MCF 10A (cell line): ENCODE data around the gene IDI1. TPM values are rescaled to one million over a fixed set of nuclear protein-coding genes. Genes with fewer than 3 reads are reported as not detected.
A peak's percentile ranks its signal among the peaks of the same experiment; 100 is the strongest.

ENCODE experiments used
- BruUV-seq: library from RNA; stranded (reverse); fragments of 400-500 nt; replicated peaks from 2 replicates; lab custom pipeline; 2021; lab: Mats Ljungman, UMichigan
- CTCF ChIA-PET: fragments of 300-600 bp; sonication (Branson Sonifier 250); formaldehyde crosslinking; extraction: SDS; loops from one replicate; lab custom pipeline; 2021; ENCODE audit warnings: antibody characterized with exemption, inconsistent platforms; lab: Yijun Ruan, JAX
- POLR2A ChIA-PET: fragments of 300-600, 350-650 bp; sonication (Branson Sonifier 250); formaldehyde crosslinking; extraction: SDS; loops from one replicate; lab custom pipeline; 2020; ENCODE audit warnings: antibody characterized with exemption, inconsistent platforms; lab: Yijun Ruan, JAX
- DNase-seq: peaks from one replicate; pipeline ENCODE4 v3.0.0-alpha.2; 2018; ENCODE audit not compliant: unreplicated experiment
- H3K27ac Mint-ChIP-seq: one replicate; pipeline ENCODE4 v1.8.0; 2022; ENCODE audit warnings: mild to moderate bottlenecking, low read depth, mixed read lengths; ENCODE audit not compliant: unreplicated experiment
- H3K27me3 Mint-ChIP-seq: one replicate; pipeline ENCODE4 v1.8.0; 2022; ENCODE audit warnings: mixed read lengths; ENCODE audit not compliant: insufficient read depth, unreplicated experiment
- H3K36me3 Mint-ChIP-seq: one replicate; pipeline ENCODE4 v1.8.0; 2022; ENCODE audit warnings: mild to moderate bottlenecking, moderate library complexity, mixed read lengths; ENCODE audit not compliant: insufficient read depth, unreplicated experiment
- H3K4me1 Mint-ChIP-seq: one replicate; pipeline ENCODE4 v1.8.0; 2022; ENCODE audit warnings: mixed read lengths; ENCODE audit not compliant: insufficient read depth, unreplicated experiment
- H3K4me3 Mint-ChIP-seq: one replicate; pipeline ENCODE4 v1.8.0; 2022; ENCODE audit warnings: mild to moderate bottlenecking, moderate library complexity, mixed read lengths; ENCODE audit not compliant: unreplicated experiment
- H3K9me3 Mint-ChIP-seq: one replicate; pipeline ENCODE4 v1.8.0; 2022; ENCODE audit warnings: mixed read lengths; ENCODE audit not compliant: unreplicated experiment
- CTCF ChIP-seq: fragments of 200-600 bp; IDR thresholded peaks from one replicate; pipeline ENCODE4 v1.8.0; 2022; ENCODE audit warnings: antibody characterized with exemption, mild to moderate bottlenecking; ENCODE audit not compliant: unreplicated experiment
- intact Hi-C: fragments of 100-400 bp; cut with micrococcal nuclease; formaldehyde crosslinking; loops from 2 replicates; pipeline ENCODE4 v1.14.1; 2022
- total RNA-seq: library from RNA; stranded (reverse); gene quantifications from 2 replicates; pipeline ENCODE4 v1.2.3, GENCODE V29; 2022

IDI1 gene
- total RNA-seq, 1 experiment from 2014 or later = 25.1 TPM

DNA sequence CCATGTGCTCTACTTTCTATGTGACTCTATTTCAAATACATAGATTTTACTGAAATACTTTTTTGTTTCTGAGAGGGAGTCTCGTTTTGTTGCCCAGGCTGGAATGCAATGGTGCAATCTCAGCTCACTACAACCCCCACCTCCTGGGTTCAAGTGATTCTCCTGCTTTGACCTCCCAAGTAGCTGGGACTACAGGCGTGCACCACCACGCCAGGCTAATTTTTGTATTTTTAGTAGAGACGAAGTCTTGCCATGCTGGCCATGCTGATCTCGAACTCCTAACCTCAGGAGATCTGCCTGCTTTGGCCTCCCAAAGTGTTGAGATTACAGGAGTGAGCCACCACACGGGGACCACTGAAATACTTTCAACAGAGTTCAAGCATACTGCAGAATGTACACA lies 3.5 kb downstream of the IDI1 start:
- intact Hi-C loops = no loop called here
- ChIA-PET CTCF (no interaction called here), POLR2A (interaction anchor here (0.6 to 3.6 kb wide), 6 partner anchors 9 to 412 kb away, joined by 3 to 27 read pairs (median 6); partner anchors contain the start of genes GTPBP4 and WDR37)
- Mint-ChIP-seq H3K9me3 (no peaks in the 10 kb centered on the region), H3K27ac (no peak overlapping the region), H3K4me1 (peaks cover 29% of the 10 kb centered on the region), H3K4me3 (no peak overlapping the region), H3K36me3 (peaks cover 46% of the 10 kb centered on the region), H3K27me3 (no peaks in the 10 kb centered on the region)
- BruUV-seq = no TSS peak
- DNase-seq = no peak
- no peak for TF ChIP-seq CTCF

DNA sequence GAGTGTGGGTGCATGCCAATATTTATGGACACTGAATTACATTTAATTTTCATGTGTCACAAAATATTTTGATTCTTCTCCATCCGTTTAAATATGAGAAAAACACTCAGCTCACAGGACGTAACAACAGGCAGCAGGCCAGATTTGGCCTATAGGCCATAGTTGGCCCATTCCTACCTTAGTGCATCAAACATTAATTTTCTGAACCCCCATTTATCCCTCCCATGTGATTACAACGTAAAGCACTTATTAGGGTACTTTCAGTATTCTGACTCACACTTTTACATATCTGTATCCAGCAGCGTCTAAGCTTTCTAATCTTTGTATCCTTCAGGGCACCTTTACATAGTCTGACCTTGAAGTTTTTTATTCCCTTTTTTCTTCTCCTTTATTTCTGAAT lies 4.0 kb downstream of the IDI1 start:
- BruUV-seq = no TSS peak
- no peak for DNase-seq
- no peak for TF ChIP-seq CTCF
- H3K4me3 Mint-ChIP-seq = no peak overlapping the region
- ChIA-PET POLR2A (interaction anchor here (0.7 to 3.6 kb wide), 7 partner anchors 9 to 58 kb away, joined by 3 to 27 read pairs (median 6); partner anchors contain the start of genes GTPBP4 and WDR37), CTCF (no interaction called here)
- intact Hi-C loops = no loop called here
- no peaks in the 10 kb centered on the region for H3K27me3 Mint-ChIP-seq
- H3K9me3 Mint-ChIP-seq = no peaks in the 10 kb centered on the region
- peaks cover 51% of the 10 kb centered on the region for H3K36me3 Mint-ChIP-seq
- H3K4me1 Mint-ChIP-seq = peaks cover 29% of the 10 kb centered on the region
- H3K27ac Mint-ChIP-seq = no peak overlapping the region

DNA sequence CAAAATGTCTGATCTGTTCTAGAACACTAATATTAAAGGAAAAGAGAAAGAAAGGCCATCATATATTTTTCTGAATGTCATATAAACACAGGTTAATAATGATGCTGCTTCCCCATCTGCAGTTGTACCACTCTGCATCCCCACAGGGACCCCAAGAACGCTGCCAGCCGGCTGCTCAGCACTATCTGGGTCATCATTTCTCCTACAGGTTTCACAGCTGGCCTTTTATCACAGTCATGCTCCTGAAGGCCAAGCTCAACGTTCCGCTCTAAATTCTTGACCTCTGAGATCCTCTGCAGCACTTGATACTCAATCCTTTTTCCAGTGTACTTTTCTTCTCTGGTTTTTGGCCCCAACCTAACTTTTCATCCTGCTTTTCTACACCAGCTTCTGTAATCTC lies 4.8 kb downstream of the IDI1 start:
- DNase-seq = no peak
- POLR2A ChIA-PET = interaction anchor here (1.0 to 3.6 kb wide), 6 partner anchors 8 to 56 kb away, joined by 3 to 27 read pairs (median 6); partner anchors contain the start of genes GTPBP4 and WDR37
- H3K4me3 Mint-ChIP-seq = no peak overlapping the region
- H3K36me3 Mint-ChIP-seq = peaks cover 52% of the 10 kb centered on the region
- no peak for TF ChIP-seq CTCF
- BruUV-seq = no TSS peak
- intact Hi-C loops = no loop called here
- H3K27me3 Mint-ChIP-seq = no peaks in the 10 kb centered on the region
- peaks cover 29% of the 10 kb centered on the region for H3K4me1 Mint-ChIP-seq
- peak overlapping the region; percentile 39 for H3K27ac Mint-ChIP-seq
- CTCF ChIA-PET = no interaction called here
- H3K9me3 Mint-ChIP-seq = no peaks in the 10 kb centered on the region

DNA sequence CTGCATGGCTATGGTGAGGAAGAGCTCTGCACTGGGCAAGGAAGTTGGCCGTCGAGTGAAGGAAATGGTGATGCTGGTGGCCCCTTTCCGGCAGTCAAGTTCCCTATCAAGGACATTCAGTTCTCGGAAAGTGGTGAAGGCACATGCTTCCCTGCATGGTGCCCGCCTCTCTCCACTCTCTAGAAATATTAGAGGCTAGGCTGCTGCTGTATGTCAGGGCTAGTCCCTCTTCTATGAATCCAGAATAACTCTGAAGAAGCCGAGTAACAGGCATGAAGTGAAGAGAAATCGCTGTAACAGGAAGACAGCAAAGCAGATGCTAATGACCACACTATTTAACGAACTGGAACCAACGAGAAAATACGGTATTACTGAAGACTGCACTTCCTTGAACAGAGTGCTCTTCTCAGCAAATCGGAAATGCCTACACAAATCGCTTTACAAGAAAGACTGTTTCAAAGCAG lies 5.4 kb downstream of the IDI1 start:
- Mint-ChIP-seq H3K27me3 (no peaks in the 10 kb centered on the region), H3K27ac (no peak overlapping the region), H3K9me3 (no peaks in the 10 kb centered on the region), H3K4me3 (no peak overlapping the region), H3K36me3 (peaks cover 52% of the 10 kb centered on the region), H3K4me1 (peaks cover 29% of the 10 kb centered on the region)
- intact Hi-C loops = no loop called here
- ChIA-PET POLR2A (interaction anchor here (1.0 to 3.6 kb wide), 4 partner anchors 7 to 56 kb away, joined by 5 to 27 read pairs (median 9); partner anchors contain the start of genes GTPBP4 and WDR37), CTCF (no interaction called here)
- DNase-seq = no peak
- no peak for TF ChIP-seq CTCF
- BruUV-seq = no TSS peak
